HEK293 (cell line): ENCODE results near the gene LRRC26.

ENCODE experiments used
- CTCF ChIA-PET: fragments of 350-600 bp; formaldehyde crosslinking; extraction: SDS; loops from one replicate; lab custom pipeline; 2021; ENCODE audit warnings: antibody characterized with exemption; lab: Yijun Ruan, JAX
- POLR2A ChIA-PET: fragments of 300-600 bp; formaldehyde crosslinking; extraction: SDS; loops from one replicate; lab custom pipeline; 2020; ENCODE audit warnings: antibody characterized with exemption, inconsistent platforms; lab: Yijun Ruan, JAX
- H3K27ac ChIP-seq: fragments of 200-500 bp; sonication (Bioruptor generic); 2 replicates; pipeline ENCODE4 v1.5.1; 2014; ENCODE audit warnings: low read depth, low read length, control low read depth, inconsistent platforms; ENCODE audit errors: extremely low read depth
- H3K36me3 ChIP-seq, 2 experiments: fragments of 200-500 bp in 1 of 2; sonication (Bioruptor generic) in 1 of 2; 1 replicate in 1 of 2; 2 replicates in 1 of 2; pipeline ENCODE4 v1.5.1; 2014 to 2017; ENCODE audit warnings: inconsistent platforms in 2 of 2, low read length in 2 of 2; ENCODE audit not compliant: control insufficient read depth in 2 of 2, insufficient read depth in 1 of 2
- H3K4me1 ChIP-seq: fragments of 200-500 bp; sonication (Bioruptor generic); 2 replicates; pipeline ENCODE4 v1.5.1; 2014; ENCODE audit warnings: mild to moderate bottlenecking, low read length, inconsistent platforms; ENCODE audit not compliant: control insufficient read depth, insufficient read depth
- H3K4me3 ChIP-seq: 2 replicates; pipeline ENCODE4 v1.5.1; 2011; ENCODE audit warnings: low read depth, mild to moderate bottlenecking, control low read depth, low read length, moderate library complexity
- H3K9me3 ChIP-seq: fragments of 200-500 bp; sonication (Bioruptor generic); 2 replicates; pipeline ENCODE4 v1.5.1; 2014; ENCODE audit warnings: low read depth, low read length, inconsistent platforms; ENCODE audit not compliant: control insufficient read depth, insufficient read depth
- ATF2 ChIP-seq: fragments of 450-650 bp; formaldehyde crosslinking; IDR thresholded peaks from 2 replicates; pipeline ENCODE4 v1.5.1; 2016; ENCODE audit warnings: missing biosample characterization, missing genetic modification characterization, low read depth
- CTCF ChIP-seq: fragments of 450-650 bp; formaldehyde crosslinking; IDR thresholded peaks from 2 replicates; pipeline ENCODE4 v1.5.1; 2016; ENCODE audit warnings: missing biosample characterization, missing genetic modification characterization
- GLIS1 ChIP-seq: fragments of 450-650 bp; formaldehyde crosslinking; IDR thresholded peaks from 2 replicates; pipeline ENCODE4 v1.5.1; 2016; ENCODE audit warnings: missing biosample characterization, missing genetic modification characterization
- HOXC10 ChIP-seq: sonication (generic); formaldehyde crosslinking; IDR thresholded peaks from 2 replicates; pipeline ENCODE4 v1.8.1; 2023; ENCODE audit warnings: mild to moderate bottlenecking, missing genetic modification reagents
- KLF17 ChIP-seq: fragments of 450-650 bp; formaldehyde crosslinking; IDR thresholded peaks from 2 replicates; pipeline ENCODE4 v1.5.1; 2016; ENCODE audit warnings: missing biosample characterization, missing genetic modification characterization
- KLF9 ChIP-seq: fragments of 450-650 bp; formaldehyde crosslinking; IDR thresholded peaks from 2 replicates; pipeline ENCODE4 v1.5.1; 2016; ENCODE audit warnings: missing biosample characterization, missing genetic modification characterization, low read depth
- OVOL3 ChIP-seq: fragments of 450-650 bp; formaldehyde crosslinking; IDR thresholded peaks from 2 replicates; pipeline ENCODE4 v1.5.1; 2016; ENCODE audit warnings: missing biosample characterization, missing genetic modification characterization
- PATZ1 ChIP-seq: fragments of 450-650 bp; formaldehyde crosslinking; IDR thresholded peaks from 2 replicates; pipeline ENCODE4 v1.5.1; 2016; ENCODE audit warnings: missing biosample characterization, missing genetic modification characterization
- PBX3 ChIP-seq: sonication (generic); formaldehyde crosslinking; IDR thresholded peaks from 2 replicates; pipeline ENCODE4 v1.8.1; 2022; ENCODE audit warnings: mild to moderate bottlenecking, moderate library complexity, missing genetic modification reagents
- SP2 ChIP-seq: fragments of 450-650 bp; formaldehyde crosslinking; IDR thresholded peaks from 2 replicates; pipeline ENCODE4 v1.5.1; 2016; ENCODE audit warnings: missing biosample characterization, missing genetic modification characterization
- SP3 ChIP-seq: fragments of 450-650 bp; formaldehyde crosslinking; IDR thresholded peaks from 2 replicates; pipeline ENCODE4 v1.5.1; 2016; ENCODE audit warnings: missing biosample characterization, missing genetic modification characterization
- ZBTB48 ChIP-seq: fragments of 450-650 bp; formaldehyde crosslinking; IDR thresholded peaks from 2 replicates; pipeline ENCODE4 v1.5.1; 2016; ENCODE audit warnings: missing biosample characterization, missing genetic modification characterization
- ZFP37 ChIP-seq: fragments of 450-650 bp; formaldehyde crosslinking; IDR thresholded peaks from 2 replicates; pipeline ENCODE4 v1.5.1; 2016; ENCODE audit warnings: missing biosample characterization, missing genetic modification characterization
- ZFP69B ChIP-seq: fragments of 450-650 bp; formaldehyde crosslinking; IDR thresholded peaks from 2 replicates; pipeline ENCODE4 v1.5.1; 2016; ENCODE audit warnings: missing biosample characterization, missing genetic modification characterization
- ZIC2 ChIP-seq: fragments of 450-650 bp; formaldehyde crosslinking; IDR thresholded peaks from 2 replicates; pipeline ENCODE4 v1.5.1; 2016; ENCODE audit warnings: missing biosample characterization, missing genetic modification characterization
- ZNF341 ChIP-seq: fragments of 450-650 bp; formaldehyde crosslinking; IDR thresholded peaks from 2 replicates; pipeline ENCODE4; 2016; ENCODE audit warnings: low read depth, missing biosample characterization, missing genetic modification characterization
- ZNF362 ChIP-seq: fragments of 450-650 bp; formaldehyde crosslinking; IDR thresholded peaks from 2 replicates; pipeline ENCODE4 v1.5.1; 2016; ENCODE audit warnings: missing biosample characterization, missing genetic modification characterization
- ZNF621 ChIP-seq: fragments of 450-650 bp; formaldehyde crosslinking; IDR thresholded peaks from 2 replicates; pipeline ENCODE4 v1.5.1; 2017; ENCODE audit warnings: missing biosample characterization, missing genetic modification characterization
- ZNF629 ChIP-seq: fragments of 450-650 bp; formaldehyde crosslinking; IDR thresholded peaks from 2 replicates; pipeline ENCODE4 v1.5.1; 2017; ENCODE audit warnings: missing biosample characterization, missing genetic modification characterization
- ZSCAN4 ChIP-seq: fragments of 450-650 bp; formaldehyde crosslinking; IDR thresholded peaks from 2 replicates; pipeline ENCODE4 v1.5.1; 2017; ENCODE audit warnings: missing biosample characterization, missing genetic modification characterization

LRRC26 gene

GRCh38 chr9:137138722-137139467 lies 31.0 kb downstream of the LRRC26 start, which contains the start of gene GRIN1:
Gene GRIN1 (plus strand): TSS chr9:137139154. CDS start chr9:137139487, 333 bp downstream.
- TF ChIP-seq ZFP37 (tag by site-specific recombination) (no peak), KLF9 (tag by site-specific recombination) (no peak), ZNF362 (tag by site-specific recombination) (no peak), HOXC10 (CRISPR knock-in tag) (0 out of 2 replicates have a peak, but pooled peaks have one; percentile 55)
- Histone ChIP-seq H3K27ac (no peak within 1 kb of the TSS), H3K9me3 (no peaks in the 10 kb centered on the region), H3K36me3 (no peaks in the 10 kb centered on the region), H3K4me1 (peaks cover 2% of the 10 kb centered on the region; the same call in 1 of the 2 replicates), H3K4me3 (no peak within 1 kb of the TSS)
- CTCF ChIA-PET: interaction anchor here (0.6 to 1.2 kb wide), 2 partner anchors 9 to 307 kb away, joined by 3 to 4 read pairs; no protein-coding TSS in a partner anchor
- POLR2A ChIA-PET: interaction anchor here (0.6 to 4.0 kb wide), 6 partner anchors 9 to 102 kb away, joined by 3 to 26 read pairs (median 5); partner anchors contain the start of genes TPRN and TUBB4B

GRCh38 chr9:137138058-137138721 lies 31.7 kb downstream of the LRRC26 start:
- H3K27ac ChIP-seq: no peak overlapping the region
- CTCF ChIA-PET: interaction anchor here (0.6 to 1.2 kb wide), 4 partner anchors 8 to 307 kb away, joined by 3 to 4 read pairs (median 3); no protein-coding TSS in a partner anchor
- peak; percentile 43 for TF ChIP-seq SP3 (tag by site-specific recombination)
- no peak for TF ChIP-seq OVOL3
- TF ChIP-seq KLF17 (tag by site-specific recombination): 0 out of 2 replicates have a peak, but pooled peaks have one; percentile 44
- peak; percentile 46 for TF ChIP-seq ZNF341 (tag by site-specific recombination)
- TF ChIP-seq SP2 (tag by site-specific recombination): peak; percentile 26; the same call in 1 of the 2 replicates
- TF ChIP-seq ZIC2 (tag by site-specific recombination): peak; percentile 53
- 0 out of 2 replicates have a peak, but pooled peaks have one; percentile 12 for TF ChIP-seq CTCF (tag by site-specific recombination)
- TF ChIP-seq PATZ1 (tag by site-specific recombination): peak; percentile 54; the same call in 1 of the 2 replicates
- TF ChIP-seq ZBTB48 (tag by site-specific recombination): peak; percentile 28; the same call in 1 of the 2 replicates
- peak; percentile 30 for TF ChIP-seq ZNF629 (tag by site-specific recombination)
- TF ChIP-seq ATF2 (tag by site-specific recombination): peak; percentile 93
- TF ChIP-seq ZFP69B (tag by site-specific recombination): no peak
- no peak for TF ChIP-seq ZSCAN4 (tag by site-specific recombination)
- TF ChIP-seq PBX3 (CRISPR knock-in tag): no peak
- no peak for TF ChIP-seq ZNF621 (tag by site-specific recombination)
- peak; percentile 89 for TF ChIP-seq GLIS1 (tag by site-specific recombination)

More at GRCh38 chr9:137138058-137138721, 31.7 kb downstream of the LRRC26 start:
- Histone ChIP-seq H3K36me3 (no peaks in the 10 kb centered on the region), H3K4me1 (peaks cover 2% of the 10 kb centered on the region; the same call in 1 of the 2 replicates), H3K9me3 (no peaks in the 10 kb centered on the region), H3K4me3 (no peak overlapping the region)
- POLR2A ChIA-PET: interaction anchor here (0.5 to 4.0 kb wide), 6 partner anchors 9 to 225 kb away, joined by 3 to 26 read pairs (median 7); partner anchors contain the start of genes TPRN and TUBB4B
